ENCODE measurements around the gene CCNY.

CCNY gene

GRCh38 chr10:35594115-35595079, 258.1 kb downstream of the CCNY start:
- TF ChIP-seq CTCF (conservative IDR thresholded peaks at IDR 0.05): no peak

GRCh38 chr10:35595106-35595505, 258.8 kb downstream of the CCNY start:
- no peak for TF ChIP-seq CTCF (conservative IDR thresholded peaks at IDR 0.05)
- no peak overlapping the region for H3K27ac ChIP-seq

More at GRCh38 chr10:35594115-35595079, 258.1 kb downstream of the CCNY start:
- no peak overlapping the region for H3K27ac ChIP-seq

GRCh38 chr10:35598379-35598778, 262.1 kb downstream of the CCNY start:
- peak; percentile 67 for TF ChIP-seq CTCF (conservative IDR thresholded peaks at IDR 0.05)
- H3K27ac ChIP-seq: no peak overlapping the region

GRCh38 chr10:35600193-35600592, 263.9 kb downstream of the CCNY start:
- TF ChIP-seq CTCF (conservative IDR thresholded peaks at IDR 0.05): no peak
- H3K27ac ChIP-seq: no peak overlapping the region

GRCh38 chr10:35605191-35605590, 268.9 kb downstream of the CCNY start, which contains the start of gene GJD4:
Gene GJD4, plus strand, starts transcription at chr10:35605341. Its CDS starts 227 bp downstream, at chr10:35605568.
- H3K27ac ChIP-seq: no peak within 1 kb of the TSS
- TF ChIP-seq CTCF (conservative IDR thresholded peaks at IDR 0.05): no peak

- no peak overlapping the region for H3K27ac ChIP-seq
- no peak for TF ChIP-seq CTCF (conservative IDR thresholded peaks at IDR 0.05)
These were observed 270.1 kb downstream of the CCNY start for GRCh38 chr10:35606430-35606829.

GRCh38 chr10:35607475-35608327, 271.4 kb downstream of the CCNY start:
- H3K27ac ChIP-seq: peak overlapping the region; percentile 36; the same call in 1 of the 2 replicates

More at GRCh38 chr10:35607475-35608327, 271.4 kb downstream of the CCNY start:
- no peak for TF ChIP-seq CTCF (conservative IDR thresholded peaks at IDR 0.05)
